ENCODE data around the gene VASH2.
"Not testable (repeated sequence)": the region's sequence is repeated elsewhere in the genome, so short reads cannot be mapped to it uniquely, and the experiment has no call there.

The VASH2 gene

DNA sequence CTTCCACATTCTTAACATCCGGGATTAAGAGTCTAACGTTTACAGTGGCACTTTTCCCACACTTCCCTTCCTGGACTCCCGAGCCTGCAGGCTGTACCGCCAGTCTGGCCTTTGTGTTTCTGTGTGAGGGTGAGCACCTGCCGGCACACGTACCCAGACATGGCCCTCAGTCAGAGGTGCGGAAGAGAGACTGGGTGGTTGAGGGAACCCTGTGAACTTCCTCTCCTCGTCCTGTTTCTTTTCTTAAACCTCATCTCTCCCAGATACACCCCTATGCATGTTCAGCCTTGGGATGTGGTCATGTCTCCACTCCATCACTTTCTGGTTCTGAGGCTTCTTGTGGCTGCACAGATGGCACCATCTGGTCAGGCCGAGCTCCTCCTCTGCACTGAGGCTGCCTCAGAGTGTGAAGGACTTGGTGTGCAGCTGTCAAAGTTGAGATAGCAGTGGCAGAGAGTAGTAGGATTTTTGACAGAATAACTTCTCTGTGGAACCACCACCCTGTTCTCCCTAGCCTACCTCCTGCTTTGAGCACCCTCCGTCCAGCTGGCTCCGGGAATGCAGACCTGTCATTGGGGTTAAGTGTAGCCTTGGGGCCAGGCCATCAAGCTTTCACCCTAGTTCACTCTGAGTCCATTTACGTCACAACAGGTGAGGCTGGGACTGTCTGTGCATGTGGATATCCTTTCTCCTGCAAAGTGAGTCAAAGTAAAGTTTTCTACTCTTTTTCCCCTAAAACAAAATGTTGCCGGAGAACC lies 31.4 kb downstream of the VASH2 start:
- Histone ChIP-seq H3K4me3 (ENCODE audit: low read length in 2 of 2) (no peak overlapping the region), H3K4me1 (ENCODE audit: control insufficient read depth, insufficient read depth, low read length) (peaks cover 4% of the 10 kb centered on the region), H3K36me3 (ENCODE audit: control insufficient read depth in 2 of 2, insufficient read depth in 2 of 2, low read length in 2 of 2) (peaks cover 0 to 2% of the 10 kb centered on the region in 2 donors), H3K27me3 (ENCODE audit: control insufficient read depth in 1 of 2, insufficient read depth in 2 of 2, low read length in 2 of 2) (no peaks in the 10 kb centered on the region), H3K27ac (ENCODE audit: low read length) (no peak overlapping the region), H3K9me3 (ENCODE audit: control insufficient read depth in 2 of 2, low read length in 2 of 2) (no peaks in the 10 kb centered on the region), H3K9ac (ENCODE audit: low read length in 2 of 2) (no peak overlapping the region)

DNA sequence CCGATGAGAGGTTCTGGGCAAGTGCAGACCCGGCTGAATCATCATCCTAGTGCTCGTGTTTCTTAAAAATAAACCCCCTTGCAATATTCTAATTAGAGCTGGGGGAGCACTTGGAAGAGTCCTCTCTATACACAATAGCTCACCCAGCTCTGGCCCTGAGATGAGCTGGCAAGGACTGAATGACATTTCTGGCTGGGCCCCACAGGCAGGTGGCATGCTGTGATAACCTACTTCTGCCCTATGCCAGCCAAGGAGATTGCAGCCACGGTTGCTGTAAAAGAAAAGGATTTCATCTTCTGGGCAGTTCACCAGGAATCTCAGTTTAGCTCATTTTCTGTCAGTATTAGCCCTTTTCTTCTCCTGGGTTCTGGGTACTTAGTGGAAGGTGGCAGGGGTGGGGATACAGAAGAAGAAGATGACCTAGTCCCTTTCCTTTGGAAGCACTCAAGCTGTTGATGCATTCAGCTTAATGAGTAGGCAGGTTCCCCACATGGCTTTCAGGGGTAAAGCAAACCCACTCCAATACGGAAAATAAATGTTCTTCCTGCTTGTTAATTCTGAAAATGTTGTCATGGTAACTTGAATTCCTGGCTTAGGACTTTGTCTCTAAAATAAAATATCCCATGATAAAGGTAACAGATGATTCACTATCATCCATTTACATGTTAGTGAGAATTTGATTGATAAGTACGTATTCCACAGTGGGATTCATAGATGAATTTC lies 32.2 kb downstream of the VASH2 start:
- H3K27me3 ChIP-seq (ENCODE audit: control insufficient read depth in 1 of 2, insufficient read depth in 2 of 2, low read length in 2 of 2) = no peaks in the 10 kb centered on the region
- peaks cover 4% of the 10 kb centered on the region for H3K4me1 ChIP-seq (ENCODE audit: control insufficient read depth, insufficient read depth, low read length)
- no peak overlapping the region for H3K4me3 ChIP-seq (ENCODE audit: low read length in 2 of 2)
- H3K9ac ChIP-seq (ENCODE audit: low read length in 2 of 2) = no peak overlapping the region
- H3K36me3 ChIP-seq (ENCODE audit: control insufficient read depth in 2 of 2, insufficient read depth in 2 of 2, low read length in 2 of 2) = peaks cover 0 to 2% of the 10 kb centered on the region in 2 donors
- H3K9me3 ChIP-seq (ENCODE audit: control insufficient read depth in 2 of 2, low read length in 2 of 2) = no peaks in the 10 kb centered on the region
- H3K27ac ChIP-seq (ENCODE audit: low read length) = no peak overlapping the region

DNA sequence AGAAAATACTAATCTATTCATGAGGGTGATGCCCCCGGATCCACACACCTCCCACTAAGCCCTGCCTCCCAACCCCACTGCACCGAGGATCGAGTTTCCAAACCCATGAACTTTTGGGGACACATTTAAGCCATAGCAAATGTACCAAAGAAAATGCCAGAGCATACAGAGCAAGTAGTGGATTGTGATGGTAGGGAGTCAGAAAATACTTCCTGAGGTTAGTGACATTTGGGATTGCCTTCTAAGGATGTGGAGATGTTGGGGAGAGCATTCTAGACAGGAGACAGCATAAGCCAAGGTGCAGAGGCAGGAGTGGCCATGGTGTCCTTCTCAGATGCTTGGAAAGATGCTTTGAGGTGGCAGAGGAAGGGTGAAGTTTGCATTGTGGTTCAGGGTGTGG lies 33.1 kb downstream of the VASH2 start:
- H3K4me1 ChIP-seq (ENCODE audit: control insufficient read depth, insufficient read depth, low read length) = peaks cover 4% of the 10 kb centered on the region
- H3K9ac ChIP-seq (ENCODE audit: low read length in 2 of 2) = no peak overlapping the region
- H3K4me3 ChIP-seq (ENCODE audit: low read length in 2 of 2) = no peak overlapping the region
- no peaks in the 10 kb centered on the region for H3K9me3 ChIP-seq (ENCODE audit: control insufficient read depth in 2 of 2, low read length in 2 of 2)
- no peak overlapping the region for H3K27ac ChIP-seq (ENCODE audit: low read length)
- H3K27me3 ChIP-seq (ENCODE audit: control insufficient read depth in 1 of 2, insufficient read depth in 2 of 2, low read length in 2 of 2) = no peaks in the 10 kb centered on the region
- peaks cover 0 to 2% of the 10 kb centered on the region in 2 donors for H3K36me3 ChIP-seq (ENCODE audit: control insufficient read depth in 2 of 2, insufficient read depth in 2 of 2, low read length in 2 of 2)

DNA sequence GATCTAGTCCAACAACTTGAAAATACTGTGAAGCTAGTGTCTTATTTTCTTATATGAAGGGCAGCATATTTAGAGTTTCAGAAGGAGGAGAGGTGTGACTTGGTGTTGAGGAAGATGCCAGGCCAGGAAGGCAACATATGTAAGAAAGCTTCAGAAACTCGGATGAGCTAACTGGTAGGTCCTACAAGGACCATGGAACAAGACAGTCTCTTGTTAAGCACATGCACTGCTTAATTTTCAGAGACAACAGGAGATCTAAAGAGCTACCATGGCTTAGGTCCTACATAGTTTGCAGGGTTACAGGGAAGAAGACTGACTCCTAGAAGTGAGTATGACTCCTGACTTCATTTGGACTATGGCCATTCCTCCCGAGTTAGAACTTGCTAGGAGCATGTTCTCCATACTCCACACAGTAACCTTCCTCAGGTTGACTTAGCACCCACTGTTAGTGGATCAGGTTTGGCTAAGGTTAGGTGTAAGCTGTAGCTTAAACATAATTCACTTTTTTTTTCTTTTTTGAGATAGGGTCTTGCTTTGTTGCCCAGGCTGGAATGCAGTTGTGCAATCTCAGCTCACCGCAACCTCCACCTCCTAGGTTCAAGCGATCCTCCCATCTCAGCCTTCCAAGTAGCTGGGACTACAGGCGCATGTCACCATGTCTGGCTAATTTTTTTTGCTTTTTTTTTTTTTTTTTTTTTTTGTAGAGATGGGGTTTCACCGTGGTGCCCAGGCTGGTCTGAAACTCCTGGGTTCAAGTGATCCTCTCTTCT lies 34.4 kb downstream of the VASH2 start:
- H3K4me1 ChIP-seq (ENCODE audit: control insufficient read depth, insufficient read depth, low read length) = peaks cover 4% of the 10 kb centered on the region
- peaks cover 0 to 7% of the 10 kb centered on the region in 2 donors for H3K36me3 ChIP-seq (ENCODE audit: control insufficient read depth in 2 of 2, insufficient read depth in 2 of 2, low read length in 2 of 2)
- H3K9me3 ChIP-seq (ENCODE audit: control insufficient read depth in 2 of 2, low read length in 2 of 2) = no peaks in the 10 kb centered on the region
- no peaks in the 10 kb centered on the region for H3K27me3 ChIP-seq (ENCODE audit: control insufficient read depth in 1 of 2, insufficient read depth in 2 of 2, low read length in 2 of 2)
- no peak overlapping the region for H3K27ac ChIP-seq (ENCODE audit: low read length)
- no peak overlapping the region for H3K9ac ChIP-seq (ENCODE audit: low read length in 2 of 2)
- H3K4me3 ChIP-seq (ENCODE audit: low read length in 2 of 2) = no peak overlapping the region

DNA sequence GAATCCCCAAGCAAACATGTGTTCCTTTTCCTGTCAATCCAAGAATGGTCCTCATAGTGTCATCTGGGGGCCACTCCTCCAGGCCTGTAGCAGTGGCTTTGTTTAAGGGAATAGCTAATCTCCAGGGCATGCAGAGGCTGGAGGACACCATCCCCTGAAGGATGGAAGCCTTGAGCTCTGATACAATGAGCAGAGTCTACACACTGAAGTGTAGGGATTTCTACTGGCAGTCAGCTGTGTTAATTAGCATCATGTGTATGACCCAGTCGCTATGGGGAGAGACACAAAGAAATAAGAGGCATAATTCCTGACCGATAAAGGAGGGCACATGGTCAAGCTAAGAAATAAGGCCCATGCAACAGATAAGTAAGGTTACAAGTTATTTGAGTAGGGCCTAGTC lies 36.2 kb downstream of the VASH2 start:
- Histone ChIP-seq H3K9me3 (ENCODE audit: control insufficient read depth in 2 of 2, low read length in 2 of 2) (no peaks in the 10 kb centered on the region), H3K4me1 (ENCODE audit: control insufficient read depth, insufficient read depth, low read length) (no peaks in the 10 kb centered on the region), H3K36me3 (ENCODE audit: control insufficient read depth in 2 of 2, insufficient read depth in 2 of 2, low read length in 2 of 2) (peaks cover 0 to 6% of the 10 kb centered on the region in 2 donors), H3K4me3 (ENCODE audit: low read length in 2 of 2) (no peak overlapping the region), H3K27me3 (ENCODE audit: control insufficient read depth in 1 of 2, insufficient read depth in 2 of 2, low read length in 2 of 2) (no peaks in the 10 kb centered on the region), H3K9ac (ENCODE audit: low read length in 2 of 2) (no peak overlapping the region), H3K27ac (ENCODE audit: low read length) (no peak overlapping the region)

DNA sequence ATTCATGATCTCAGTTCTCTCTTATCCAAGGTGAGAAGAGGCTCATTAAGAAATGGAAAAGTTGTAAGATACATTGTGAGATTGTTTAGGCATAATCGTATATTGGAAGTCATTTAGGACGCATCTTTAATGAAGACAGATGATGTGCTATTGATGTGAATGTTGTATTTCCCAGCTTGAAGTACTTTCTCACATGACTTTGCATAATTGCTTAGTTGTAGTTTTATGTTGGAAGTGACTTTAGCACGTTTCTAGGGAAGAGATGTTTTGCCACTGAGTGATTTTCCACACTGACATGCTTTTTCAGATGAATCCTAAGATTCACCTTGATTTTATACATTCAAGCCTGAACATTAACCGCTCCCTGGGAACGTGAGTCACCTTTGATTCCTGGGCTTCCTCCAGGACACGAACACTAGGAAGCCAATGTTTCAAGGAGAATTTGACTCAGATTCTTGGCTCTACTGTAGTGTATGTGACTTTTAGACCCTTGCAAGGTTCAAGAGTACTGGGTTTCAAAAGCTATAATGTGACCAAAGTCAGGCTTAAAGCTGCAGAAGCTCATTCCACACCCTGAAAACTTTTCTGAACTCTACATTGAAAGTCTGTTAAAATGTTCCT lies 37.5 kb downstream of the VASH2 start:
- no peaks in the 10 kb centered on the region for H3K27me3 ChIP-seq (ENCODE audit: control insufficient read depth in 1 of 2, insufficient read depth in 2 of 2, low read length in 2 of 2)
- no peak overlapping the region for H3K4me3 ChIP-seq (ENCODE audit: low read length in 2 of 2)
- peaks cover 6 to 8% of the 10 kb centered on the region in 2 donors for H3K36me3 ChIP-seq (ENCODE audit: control insufficient read depth in 2 of 2, insufficient read depth in 2 of 2, low read length in 2 of 2)
- no peak overlapping the region for H3K27ac ChIP-seq (ENCODE audit: low read length)
- no peaks in the 10 kb centered on the region for H3K9me3 ChIP-seq (ENCODE audit: control insufficient read depth in 2 of 2, low read length in 2 of 2)
- H3K4me1 ChIP-seq (ENCODE audit: control insufficient read depth, insufficient read depth, low read length) = no peaks in the 10 kb centered on the region
- H3K9ac ChIP-seq (ENCODE audit: low read length in 2 of 2) = no peak overlapping the region

DNA sequence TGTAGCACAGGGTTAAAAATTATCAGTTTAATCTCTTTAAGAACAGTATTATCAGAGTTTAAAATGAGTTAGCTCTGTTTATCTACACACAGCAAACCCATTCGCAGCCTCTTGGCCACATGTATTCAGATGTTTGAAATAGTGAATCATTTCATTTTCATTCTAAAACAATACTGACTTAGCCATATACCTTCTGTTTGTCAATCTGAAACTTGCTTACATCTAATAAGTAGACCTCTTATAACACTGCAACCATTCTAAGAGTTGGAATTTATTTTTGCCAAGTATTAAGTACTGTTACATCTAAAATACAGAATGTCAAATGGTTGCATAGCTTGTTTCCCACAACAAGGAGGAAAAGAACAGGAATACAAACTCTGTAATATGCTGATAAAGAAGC lies 39.9 kb downstream of the VASH2 start:
- H3K9me3 ChIP-seq (ENCODE audit: control insufficient read depth in 2 of 2, low read length in 2 of 2) = no peaks in the 10 kb centered on the region
- no peak overlapping the region for H3K27ac ChIP-seq (ENCODE audit: low read length)
- H3K4me1 ChIP-seq (ENCODE audit: control insufficient read depth, insufficient read depth, low read length) = no peaks in the 10 kb centered on the region
- H3K36me3 ChIP-seq (ENCODE audit: control insufficient read depth in 2 of 2, insufficient read depth in 2 of 2, low read length in 2 of 2) = peaks cover 6 to 8% of the 10 kb centered on the region in 2 donors
- H3K27me3 ChIP-seq (ENCODE audit: control insufficient read depth in 1 of 2, insufficient read depth in 2 of 2, low read length in 2 of 2) = no peaks in the 10 kb centered on the region
- H3K4me3 ChIP-seq (ENCODE audit: low read length in 2 of 2) = no peak overlapping the region
- no peak overlapping the region for H3K9ac ChIP-seq (ENCODE audit: low read length in 2 of 2)

DNA sequence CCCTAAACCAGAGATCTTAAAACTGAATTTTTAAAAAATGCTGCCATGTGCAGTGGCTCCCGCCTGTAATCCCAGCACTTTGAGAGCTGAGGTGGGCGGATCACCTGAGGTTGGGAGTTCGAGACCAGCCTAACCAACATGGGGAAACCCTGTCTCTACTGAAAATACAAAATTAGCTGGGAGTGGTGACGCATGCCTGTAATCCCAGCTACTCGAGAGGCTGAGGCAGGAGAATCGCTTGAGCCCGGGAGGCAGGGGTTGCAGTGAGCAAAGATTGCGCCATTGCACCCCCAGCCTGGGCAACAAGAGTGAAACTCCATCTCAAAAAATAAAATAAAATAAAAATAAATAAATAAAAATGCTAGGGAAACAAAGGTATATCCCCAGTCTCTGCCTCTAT lies 43.6 kb downstream of the VASH2 start:
- H3K4me1 ChIP-seq (ENCODE audit: control insufficient read depth, insufficient read depth, low read length); H3K9me3 ChIP-seq (ENCODE audit: control insufficient read depth in 2 of 2, low read length in 2 of 2); H3K27me3 ChIP-seq (ENCODE audit: control insufficient read depth in 1 of 2, insufficient read depth in 2 of 2, low read length in 2 of 2); H3K9ac ChIP-seq (ENCODE audit: low read length in 2 of 2); H3K4me3 ChIP-seq (ENCODE audit: low read length in 2 of 2); H3K27ac ChIP-seq (ENCODE audit: low read length): not testable (repeated sequence)
- H3K36me3 ChIP-seq (ENCODE audit: control insufficient read depth in 2 of 2, insufficient read depth in 2 of 2, low read length in 2 of 2) = peaks cover 12 to 17% of the 10 kb centered on the region in 2 donors

DNA sequence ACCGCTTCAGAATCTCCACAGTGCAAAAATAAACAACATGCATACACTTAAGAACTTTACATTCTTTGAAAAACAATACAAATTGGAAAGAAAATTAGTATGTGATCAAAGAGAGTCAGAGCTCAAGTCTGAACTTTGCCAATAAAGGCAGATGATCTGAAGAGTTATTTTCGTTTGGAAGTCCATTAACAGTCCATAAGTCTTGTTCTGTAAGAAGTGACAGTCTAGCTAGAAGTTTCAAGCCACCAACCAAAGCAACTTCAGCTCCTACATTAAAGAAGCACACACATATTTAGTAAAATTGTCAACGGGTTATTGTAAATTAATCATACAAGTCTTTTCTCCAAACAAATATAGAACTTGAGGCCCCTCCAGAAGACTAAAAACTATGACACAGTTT lies 44.6 kb downstream of the VASH2 start:
- Histone ChIP-seq H3K27me3 (ENCODE audit: control insufficient read depth in 1 of 2, insufficient read depth in 2 of 2, low read length in 2 of 2) (no peaks in the 10 kb centered on the region), H3K4me1 (ENCODE audit: control insufficient read depth, insufficient read depth, low read length) (no peaks in the 10 kb centered on the region), H3K9ac (ENCODE audit: low read length in 2 of 2) (no peak overlapping the region), H3K9me3 (ENCODE audit: control insufficient read depth in 2 of 2, low read length in 2 of 2) (no peaks in the 10 kb centered on the region), H3K36me3 (ENCODE audit: control insufficient read depth in 2 of 2, insufficient read depth in 2 of 2, low read length in 2 of 2) (peaks cover 12 to 17% of the 10 kb centered on the region in 2 donors), H3K4me3 (ENCODE audit: low read length in 2 of 2) (no peak overlapping the region), H3K27ac (ENCODE audit: low read length) (no peak overlapping the region)

DNA sequence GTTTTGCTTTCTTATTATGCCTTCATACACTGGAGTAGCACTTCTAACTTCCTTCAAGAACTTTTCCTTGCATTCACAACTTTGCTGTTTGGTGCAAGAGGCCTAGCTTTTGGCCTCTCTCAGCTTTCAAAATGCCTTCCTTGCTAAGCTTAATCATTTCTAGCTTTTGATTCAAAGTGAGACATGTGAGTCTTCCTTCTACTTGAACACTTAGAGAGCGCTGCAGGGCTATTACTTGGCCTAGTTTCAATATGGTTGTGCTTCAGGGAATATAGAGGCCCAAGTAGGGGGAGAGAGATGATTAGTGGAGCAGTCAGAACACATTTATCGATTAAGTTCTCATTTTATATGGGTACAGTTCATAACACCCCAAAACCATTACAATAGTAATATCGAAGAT lies 52.9 kb downstream of the VASH2 start:
- Histone ChIP-seq H3K27ac (ENCODE audit: low read length) (no peak overlapping the region), H3K4me3 (ENCODE audit: low read length in 2 of 2) (no peak overlapping the region), H3K9me3 (ENCODE audit: control insufficient read depth in 2 of 2, low read length in 2 of 2) (no peaks in the 10 kb centered on the region), H3K4me1 (ENCODE audit: control insufficient read depth, insufficient read depth, low read length) (no peaks in the 10 kb centered on the region), H3K9ac (ENCODE audit: low read length in 2 of 2) (no peak overlapping the region), H3K27me3 (ENCODE audit: control insufficient read depth in 1 of 2, insufficient read depth in 2 of 2, low read length in 2 of 2) (no peaks in the 10 kb centered on the region), H3K36me3 (ENCODE audit: control insufficient read depth in 2 of 2, insufficient read depth in 2 of 2, low read length in 2 of 2) (peaks cover 9 to 46% of the 10 kb centered on the region in 2 donors)
